PC-3 (cell line): ENCODE data around the gene RSPO4. TPM values are rescaled to one million over a fixed set of nuclear protein-coding genes. Genes with fewer than 3 reads are reported as not detected.

Experiments
- ATAC-seq: fragments of 200-7000 bp; cut with Tn5 transposase; 2 replicates; pipeline ENCODE4 v1.9.1; 2020; ENCODE audit warnings: mild to moderate bottlenecking, moderate library complexity
- BruUV-seq: library from RNA; stranded (reverse); fragments of 400-500 nt; replicated peaks from 2 replicates; lab custom pipeline; 2021; lab: Mats Ljungman, UMichigan
- CTCF ChIA-PET: fragments of 300-600 bp; sonication (Branson Sonifier 250); formaldehyde crosslinking; loops from one replicate; lab custom pipeline; 2022; ENCODE audit warnings: antibody characterized with exemption; lab: Charles Lee
- POLR2A ChIA-PET: fragments of 300-600 bp; sonication (Branson Sonifier 250); formaldehyde crosslinking; loops from one replicate; lab custom pipeline; 2022; ENCODE audit warnings: antibody characterized with exemption; ENCODE audit not compliant: unreplicated experiment; lab: Charles Lee
- DNase-seq: peaks from one replicate; pipeline ENCODE4 v3.0.0-alpha.2; 2015
- H2AFZ ChIP-seq: fragments of 300-600 bp; sonication (generic); 2 replicates; pipeline ENCODE4 v1.6.0; 2016; ENCODE audit warnings: antibody characterized with exemption, low read length
- H3F3A ChIP-seq: fragments of 300-600 bp; sonication (generic); one replicate; pipeline ENCODE4 v1.6.0; 2017; ENCODE audit warnings: antibody characterized with exemption, low read length, control low read depth, mild to moderate bottlenecking; ENCODE audit not compliant: unreplicated experiment
- H3K27ac ChIP-seq: fragments of 300-600 bp; sonication (generic); 2 replicates; pipeline ENCODE4 v1.5.1; 2016; ENCODE audit warnings: mild to moderate bottlenecking, low read length
- H3K27me3 ChIP-seq: fragments of 300-600 bp; sonication (generic); 2 replicates; pipeline ENCODE4 v1.6.1; 2016; ENCODE audit warnings: low read length, mixed read lengths
- H3K36me3 ChIP-seq: fragments of 300-600 bp; sonication (generic); 2 replicates; pipeline ENCODE4 v1.6.1; 2016; ENCODE audit warnings: low read depth, mixed run types, low read length, mixed read lengths
- H3K4me1 ChIP-seq: fragments of 300-600 bp; sonication (generic); 2 replicates; pipeline ENCODE4 v1.5.1; 2016; ENCODE audit warnings: low read length; ENCODE audit not compliant: insufficient read depth
- H3K4me2 ChIP-seq: fragments of 300-600 bp; sonication (generic); 2 replicates; pipeline ENCODE4 v1.6.0; 2016; ENCODE audit warnings: low read length
- H3K4me3 ChIP-seq: fragments of 300-600 bp; sonication (generic); 2 replicates; pipeline ENCODE4 v1.5.1; 2016; ENCODE audit warnings: mild to moderate bottlenecking, low read length, mixed read lengths
- H3K79me2 ChIP-seq: fragments of 300-600 bp; sonication (generic); 2 replicates; pipeline ENCODE4 v1.6.1; 2017; ENCODE audit warnings: low read length, mixed read lengths
- H3K9ac ChIP-seq: fragments of 300-600 bp; sonication (generic); 2 replicates; pipeline ENCODE4 v1.6.0; 2016; ENCODE audit warnings: mild to moderate bottlenecking, low read length
- H3K9me2 ChIP-seq: fragments of 300-600 bp; sonication (generic); replicated peaks from 2 replicates; pipeline ENCODE4 v1.6.1; 2016; ENCODE audit warnings: mixed run types, low read length, mixed read lengths
- H3K9me3 ChIP-seq: fragments of 300-600 bp; sonication (generic); 2 replicates; pipeline ENCODE4 v1.6.1; 2016; ENCODE audit warnings: low read length, mixed read lengths
- H4K20me1 ChIP-seq: fragments of 300-600 bp; sonication (generic); 2 replicates; pipeline ENCODE4 v1.6.1; 2016; ENCODE audit warnings: low read length, mixed read lengths
- EZH2 ChIP-seq: fragments of 300-600 bp; sonication (generic); IDR thresholded peaks from one replicate; pipeline ENCODE4 v1.6.1; 2017; ENCODE audit warnings: antibody characterized with exemption, mild to moderate bottlenecking, low read length; ENCODE audit not compliant: unreplicated experiment
- EZH2phosphoT487 ChIP-seq: fragments of 300-600 bp; sonication (generic); IDR thresholded peaks from 2 replicates; pipeline ENCODE4 v1.6.1; 2018; ENCODE audit warnings: mild to moderate bottlenecking, antibody characterized with exemption, low read length, borderline replicate concordance
- intact Hi-C: fragments of 100-400 bp; cut with micrococcal nuclease; formaldehyde crosslinking; loops from 2 replicates; pipeline ENCODE4 v1.9.0; 2023
- total RNA-seq: library from RNA; depleted of rRNA; stranded (reverse); fragments of >200 nt; gene quantifications from 2 replicates; pipeline ENCODE4 v1.2.3, GENCODE V29; 2014
- TF ChIP-seq, protein P1 (sequence below): fragments of 300-600 bp; sonication (generic); conservative IDR thresholded peaks from 2 replicates; pipeline ENCODE4 v1.5.1; 2017; ENCODE audit warnings: antibody characterized with exemption, low read depth, mild to moderate bottlenecking, low read length

RSPO4 gene
- total RNA-seq, 1 experiment from 2014 or later, result not detected

- BruUV-seq, result no TSS peak
- DNase-seq, result no peak
- Histone ChIP-seq H3K79me2 (no peaks in the 10 kb centered on the region), H3K9me2 (no peaks in the 10 kb centered on the region), H4K20me1 (no peaks in the 10 kb centered on the region), H3K4me3 (no peak overlapping the region), H2AFZ (no peak overlapping the region), H3F3A (no peaks in the 10 kb centered on the region), H3K36me3 (no peaks in the 10 kb centered on the region), H3K27ac (no peak overlapping the region), H3K4me2 (no peak overlapping the region), H3K4me1 (no peaks in the 10 kb centered on the region), H3K27me3 (peaks cover 81% of the 10 kb centered on the region), H3K9ac (no peak overlapping the region), H3K9me3 (no peaks in the 10 kb centered on the region)
- ChIA-PET CTCF (no interaction called here), POLR2A (no interaction called here)
- intact Hi-C loops, result no loop called here
- no peak for TF ChIP-seq EZH2
- TF ChIP-seq, protein P1, sequence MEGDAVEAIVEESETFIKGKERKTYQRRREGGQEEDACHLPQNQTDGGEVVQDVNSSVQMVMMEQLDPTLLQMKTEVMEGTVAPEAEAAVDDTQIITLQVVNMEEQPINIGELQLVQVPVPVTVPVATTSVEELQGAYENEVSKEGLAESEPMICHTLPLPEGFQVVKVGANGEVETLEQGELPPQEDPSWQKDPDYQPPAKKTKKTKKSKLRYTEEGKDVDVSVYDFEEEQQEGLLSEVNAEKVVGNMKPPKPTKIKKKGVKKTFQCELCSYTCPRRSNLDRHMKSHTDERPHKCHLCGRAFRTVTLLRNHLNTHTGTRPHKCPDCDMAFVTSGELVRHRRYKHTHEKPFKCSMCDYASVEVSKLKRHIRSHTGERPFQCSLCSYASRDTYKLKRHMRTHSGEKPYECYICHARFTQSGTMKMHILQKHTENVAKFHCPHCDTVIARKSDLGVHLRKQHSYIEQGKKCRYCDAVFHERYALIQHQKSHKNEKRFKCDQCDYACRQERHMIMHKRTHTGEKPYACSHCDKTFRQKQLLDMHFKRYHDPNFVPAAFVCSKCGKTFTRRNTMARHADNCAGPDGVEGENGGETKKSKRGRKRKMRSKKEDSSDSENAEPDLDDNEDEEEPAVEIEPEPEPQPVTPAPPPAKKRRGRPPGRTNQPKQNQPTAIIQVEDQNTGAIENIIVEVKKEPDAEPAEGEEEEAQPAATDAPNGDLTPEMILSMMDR, result no peak
- TF ChIP-seq EZH2phosphoT487, result no peak
- ATAC-seq, result no peak
Observed at GRCh38 chr20:942611-943010, 59.5 kb downstream of the RSPO4 start.

- Histone ChIP-seq H3K4me3 (no peak overlapping the region), H3K9me2 (no peaks in the 10 kb centered on the region), H3K9me3 (no peaks in the 10 kb centered on the region), H3K79me2 (no peaks in the 10 kb centered on the region), H3K4me2 (no peak overlapping the region), H3F3A (no peaks in the 10 kb centered on the region), H2AFZ (no peak overlapping the region), H3K27me3 (peaks cover 65% of the 10 kb centered on the region), H3K4me1 (no peaks in the 10 kb centered on the region), H3K9ac (no peak overlapping the region), H3K27ac (no peak overlapping the region), H4K20me1 (no peaks in the 10 kb centered on the region), H3K36me3 (no peaks in the 10 kb centered on the region)
- DNase-seq (no peak), ATAC-seq (no peak)
- TF ChIP-seq, protein P1, result no peak
- no peak for TF ChIP-seq EZH2
- no peak for TF ChIP-seq EZH2phosphoT487
- no TSS peak for BruUV-seq
- POLR2A ChIA-PET, result no interaction called here
- CTCF ChIA-PET, result no interaction called here
- intact Hi-C loops, result no loop called here
Observed at GRCh38 chr20:940926-941325, 61.2 kb downstream of the RSPO4 start.

DNA sequence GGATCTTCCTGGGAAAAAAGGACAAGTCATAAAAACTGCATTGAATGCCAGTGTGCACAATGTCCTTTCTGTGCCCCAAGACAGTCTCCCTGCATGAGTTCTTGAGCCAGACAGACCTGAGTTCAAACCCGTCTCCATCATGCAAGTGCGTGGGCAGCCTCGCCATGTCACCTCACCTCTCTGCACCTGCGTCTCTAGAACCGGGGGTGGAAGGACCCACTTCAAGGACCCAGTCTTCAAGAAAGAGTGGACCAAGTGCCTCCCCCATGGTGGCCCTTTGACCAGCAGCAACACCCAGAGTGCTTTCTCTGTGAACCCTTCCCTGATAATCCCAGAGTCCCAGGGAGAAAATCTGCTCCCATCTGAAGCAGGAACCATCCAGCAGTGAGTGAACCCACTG is 62.5 kb downstream of the RSPO4 start:
- ChIA-PET CTCF (no interaction called here), POLR2A (no interaction called here)
- no peak for DNase-seq
- Histone ChIP-seq H3K27me3 (peaks cover 53% of the 10 kb centered on the region), H2AFZ (no peak overlapping the region), H3F3A (no peaks in the 10 kb centered on the region), H3K79me2 (no peaks in the 10 kb centered on the region), H3K4me3 (no peak overlapping the region), H3K36me3 (no peaks in the 10 kb centered on the region), H3K9ac (no peak overlapping the region), H4K20me1 (no peaks in the 10 kb centered on the region), H3K9me2 (no peaks in the 10 kb centered on the region), H3K4me1 (no peaks in the 10 kb centered on the region), H3K4me2 (no peak overlapping the region), H3K9me3 (no peaks in the 10 kb centered on the region), H3K27ac (no peak overlapping the region)
- no peak for TF ChIP-seq EZH2phosphoT487
- TF ChIP-seq EZH2, result no peak
- TF ChIP-seq, protein P1, result no peak
- no peak for ATAC-seq
- no TSS peak for BruUV-seq
- intact Hi-C loops, result no loop called here
